Measurements from ENCODE around the gene VKORC1.

The VKORC1 gene

GRCh38 chr16:31114468-31114867 lies 19.9 kb upstream of the VKORC1 start:
- H3K27ac ChIP-seq, result no peak overlapping the region
- TF ChIP-seq ZFX (IDR thresholded peaks at IDR 0.05), result no peak
- TF ChIP-seq CTCF (conservative IDR thresholded peaks at IDR 0.05), result no peak

- TF ChIP-seq CTCF (conservative IDR thresholded peaks at IDR 0.05), result no peak
- TF ChIP-seq ZFX (IDR thresholded peaks at IDR 0.05), result no peak
- no peak overlapping the region for H3K27ac ChIP-seq
Observed at GRCh38 chr16:31113121-31114120, 18.8 kb upstream of the VKORC1 start.

GRCh38 chr16:31112711-31113110 lies 18.1 kb upstream of the VKORC1 start:
- TF ChIP-seq CTCF (conservative IDR thresholded peaks at IDR 0.05), result no peak
- TF ChIP-seq ZFX (IDR thresholded peaks at IDR 0.05), result no peak
- no peak overlapping the region for H3K27ac ChIP-seq

- H3K27ac ChIP-seq, result no peak overlapping the region
- TF ChIP-seq ZFX (IDR thresholded peaks at IDR 0.05), result no peak
- TF ChIP-seq CTCF (conservative IDR thresholded peaks at IDR 0.05), result no peak
Observed at GRCh38 chr16:31111881-31112466, 17.4 kb upstream of the VKORC1 start.

- TF ChIP-seq CTCF (conservative IDR thresholded peaks at IDR 0.05) (no peak), ZFX (IDR thresholded peaks at IDR 0.05) (no peak)
- H3K27ac ChIP-seq, result no peak overlapping the region
Observed at GRCh38 chr16:31110106-31111034, 15.8 kb upstream of the VKORC1 start.

- no peak overlapping the region for H3K27ac ChIP-seq
- TF ChIP-seq CTCF (conservative IDR thresholded peaks at IDR 0.05) (no peak), ZFX (IDR thresholded peaks at IDR 0.05) (no peak)
Observed at GRCh38 chr16:31109622-31110021, 15.0 kb upstream of the VKORC1 start.

All from C4-2B (cell line).